HepG2 (cell line): Measurements from ENCODE around the gene MC1R. TPM values are rescaled to one million over a fixed set of nuclear protein-coding genes. Genes with fewer than 3 reads are reported as not detected.

ENCODE experiments used
- BRD4 ChIP-seq: sonication (generic); formaldehyde crosslinking; IDR thresholded peaks from 2 replicates; pipeline ENCODE4 v1.4.0; 2020; ENCODE audit warnings: missing genetic modification reagents
- CHCHD3 ChIP-seq: sonication (generic); formaldehyde crosslinking; IDR thresholded peaks from 2 replicates; pipeline ENCODE4 v1.8.0; 2022; ENCODE audit warnings: mild to moderate bottlenecking, missing genetic modification reagents, moderate library complexity
- CREM ChIP-seq, 2 experiments: sonication (generic) in 1 of 2; formaldehyde crosslinking in 1 of 2; IDR thresholded peaks; 2 replicates each; pipeline versions ENCODE4 v1.4.0 to v1.6.1; 2016 to 2020; ENCODE audit warnings: antibody characterized with exemption in 1 of 2, mild to moderate bottlenecking in 1 of 2, missing genetic modification reagents in 1 of 2
- HNF4A ChIP-seq: sonication (generic); formaldehyde crosslinking; IDR thresholded peaks from 2 replicates; pipeline ENCODE4 v1.4.0; 2020; ENCODE audit warnings: missing genetic modification reagents
- MIER3 ChIP-seq: IDR thresholded peaks from 2 replicates; pipeline ENCODE4 v1.6.1; 2016; ENCODE audit warnings: missing compliant biosample characterization, borderline replicate concordance
- MZF1 ChIP-seq: sonication (generic); formaldehyde crosslinking; IDR thresholded peaks from 2 replicates; pipeline ENCODE4 v1.8.1; 2023; ENCODE audit warnings: mild to moderate bottlenecking, missing genetic modification reagents, borderline replicate concordance
- NAIF1 ChIP-seq: sonication (generic); formaldehyde crosslinking; IDR thresholded peaks from 2 replicates; pipeline ENCODE4 v1.5.0; 2020; ENCODE audit warnings: mild to moderate bottlenecking, missing genetic modification reagents, borderline replicate concordance
- NR2F1 ChIP-seq, 2 experiments: fragments of 450-650 bp in 1 of 2; formaldehyde crosslinking in 1 of 2; IDR thresholded peaks; 2 replicates each; pipeline versions ENCODE4 v1.5.0 to v1.6.1; 2016 to 2020; ENCODE audit warnings: mild to moderate bottlenecking in 1 of 2, missing compliant biosample characterization in 1 of 2, missing genetic modification reagents in 1 of 2, moderate library complexity in 1 of 2
- PAX8 ChIP-seq: sonication (generic); formaldehyde crosslinking; IDR thresholded peaks from 2 replicates; pipeline ENCODE4 v1.8.0; 2022; ENCODE audit warnings: mild to moderate bottlenecking, missing genetic modification reagents, borderline replicate concordance
- TCF12 ChIP-seq, 2 experiments: fragments of 450-650 bp in 1 of 2; sonication (generic) in 1 of 2; formaldehyde crosslinking in 1 of 2; IDR thresholded peaks; 2 replicates each; pipeline versions ENCODE4 v1.6.1 to v1.8.0; 2017 to 2022; ENCODE audit warnings: antibody characterized with exemption in 1 of 2, mild to moderate bottlenecking in 1 of 2, missing genetic modification reagents in 1 of 2, moderate library complexity in 1 of 2
- TGIF2 ChIP-seq: IDR thresholded peaks from 2 replicates; pipeline ENCODE4 v1.6.1; 2016; ENCODE audit warnings: control low read depth, missing compliant biosample characterization
- YEATS2 ChIP-seq: sonication (generic); formaldehyde crosslinking; IDR thresholded peaks from 2 replicates; pipeline ENCODE4 v1.4.0; 2020; ENCODE audit warnings: missing genetic modification reagents, borderline replicate concordance
- ZFP41 ChIP-seq: sonication (generic); formaldehyde crosslinking; IDR thresholded peaks from 2 replicates; pipeline ENCODE4 v1.4.0; 2020; ENCODE audit warnings: mild to moderate bottlenecking, missing genetic modification reagents, borderline replicate concordance
- ZKSCAN8 ChIP-seq: IDR thresholded peaks from 2 replicates; pipeline ENCODE4 v1.6.1; 2016; ENCODE audit warnings: borderline replicate concordance, missing genetic modification reagents, missing compliant biosample characterization
- ZNF605 ChIP-seq: sonication (generic); formaldehyde crosslinking; IDR thresholded peaks from 2 replicates; pipeline ENCODE4 v1.8.0; 2022; ENCODE audit warnings: mild to moderate bottlenecking, missing genetic modification reagents
- ZNF614 ChIP-seq: IDR thresholded peaks from 2 replicates; pipeline ENCODE4 v1.6.1; 2018; ENCODE audit warnings: missing biosample characterization, missing genetic modification reagents, inconsistent platforms, borderline replicate concordance
- ZSCAN21 ChIP-seq: sonication (generic); formaldehyde crosslinking; IDR thresholded peaks from 2 replicates; pipeline ENCODE4 v1.8.0; 2022; ENCODE audit warnings: mild to moderate bottlenecking, missing genetic modification reagents, moderate library complexity, borderline replicate concordance
- polyA plus RNA-seq, 8 experiments: library from polyadenylated mRNA; depleted of rRNA in 3 of 8; stranded (reverse) in 7 of 8; unstranded in 1 of 8; fragments of >200 nt; fragmentation: Illumina TruSeq in 4 of 8; extraction: Trizol in 4 of 8; gene quantifications; 2 replicates each; pipeline versions ENCODE4 v1.2.1 to v1.2.3, GENCODE V29; 2011 to 2016; ENCODE audit warnings: low read depth in 4 of 8, missing spikeins in 1 of 8, mixed read lengths in 1 of 8; ENCODE audit not compliant: insufficient read depth in 1 of 8
- total RNA-seq, 5 experiments: library from RNA; depleted of rRNA; stranded (reverse); fragments of >200 nt; fragmentation: Illumina TruSeq; extraction: Trizol; gene quantifications; 2 replicates each; pipeline ENCODE4 v1.2.3, GENCODE V29; 2016; ENCODE audit warnings: low read depth in 1 of 5
- TF ChIP-seq, protein P1 (sequence below): sonication (generic); formaldehyde crosslinking; conservative IDR thresholded peaks from 2 replicates; pipeline ENCODE4 v1.4.0; 2020; ENCODE audit warnings: missing genetic modification reagents
- TF ChIP-seq, protein P2 (sequence below): IDR thresholded peaks from 2 replicates; pipeline ENCODE4 v1.6.1; 2016; ENCODE audit warnings: mild to moderate bottlenecking, missing biosample characterization, missing genetic modification reagents
- TF ChIP-seq, protein P3 (sequence below): fragments of 450-650 bp; IDR thresholded peaks from 2 replicates; pipeline ENCODE4 v1.6.1; 2016
- TF ChIP-seq, protein P4 (sequence below): sonication (generic); formaldehyde crosslinking; IDR thresholded peaks from 2 replicates; pipeline ENCODE4 v1.4.0; 2020; ENCODE audit warnings: missing genetic modification reagents, mild to moderate bottlenecking, borderline replicate concordance

MC1R gene
- total and polyA plus RNA-seq, 2 of the 13 experiments (the other 11 are each of a cell fraction or from before 2014, with no cell fraction given) = 9.1 to 14.8 TPM

DNA sequence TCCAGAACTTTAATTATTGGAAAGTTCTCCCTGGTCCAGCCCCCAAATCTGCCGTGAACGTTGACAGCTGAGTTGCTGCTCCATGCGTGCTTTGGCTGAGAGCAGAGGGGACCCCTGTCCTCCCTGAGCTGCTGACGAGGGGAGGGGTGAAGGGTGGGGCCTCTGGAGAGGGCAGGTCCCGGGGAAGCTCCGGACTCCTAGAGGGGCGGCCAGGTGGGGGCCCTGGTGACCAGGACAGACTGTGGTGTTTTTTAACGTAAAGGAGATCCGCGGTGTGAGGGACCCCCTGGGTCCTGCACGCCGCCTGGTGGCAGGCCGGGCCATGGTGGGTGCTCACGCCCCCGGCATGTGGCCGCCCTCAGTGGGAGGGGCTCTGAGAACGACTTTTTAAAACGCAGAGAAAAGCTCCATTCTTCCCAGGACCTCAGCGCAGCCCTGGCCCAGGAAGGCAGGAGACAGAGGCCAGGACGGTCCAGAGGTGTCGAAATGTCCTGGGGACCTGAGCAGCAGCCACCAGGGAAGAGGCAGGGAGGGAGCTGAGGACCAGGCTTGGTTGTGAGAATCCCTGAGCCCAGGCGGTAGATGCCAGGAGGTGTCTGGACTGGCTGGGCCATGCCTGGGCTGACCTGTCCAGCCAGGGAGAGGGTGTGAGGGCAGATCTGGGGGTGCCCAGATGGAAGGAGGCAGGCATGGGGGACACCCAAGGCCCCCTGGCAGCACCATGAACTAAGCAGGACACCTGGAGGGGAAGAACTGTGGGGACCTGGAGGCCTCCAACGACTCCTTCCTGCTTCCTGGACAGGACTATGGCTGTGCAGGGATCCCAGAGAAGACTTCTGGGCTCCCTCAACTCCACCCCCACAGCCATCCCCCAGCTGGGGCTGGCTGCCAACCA, at the start of gene MC1R (continued):
- peak; percentile 83; the same call in 1 of the 2 replicates for TF ChIP-seq ZNF605 (CRISPR knock-in tag)
- 0 out of 2 replicates have a peak, but pooled peaks have one; percentile 31 for TF ChIP-seq PAX8
- peak; percentile 82 for TF ChIP-seq ZKSCAN8 (CRISPR knock-in tag)
- TF ChIP-seq ZNF614 = peak; percentile 81
- peak; percentile 17; the same call in 1 of the 2 replicates for TF ChIP-seq MIER3 (CRISPR knock-in tag)
- TF ChIP-seq CREM (IDR thresholded peaks at IDR 0.05) = peak; percentile 50; the same call in 1 of the 2 replicates
- TF ChIP-seq CREM (CRISPR knock-in tag; IDR thresholded peaks at IDR 0.05) = no peak
- TF ChIP-seq TGIF2 (CRISPR knock-in tag) = peak; percentile 71; the same call in 1 of the 2 replicates
- peak; percentile 79; the same call in 1 of the 2 replicates for TF ChIP-seq YEATS2
- no peak; the same call in 1 of the 2 replicates for TF ChIP-seq HNF4A (CRISPR knock-in tag)
- no peak for TF ChIP-seq TCF12 (IDR thresholded peaks at IDR 0.05)
- TF ChIP-seq TCF12 (CRISPR knock-in tag; IDR thresholded peaks at IDR 0.05) = no peak
- no peak for TF ChIP-seq NAIF1
- TF ChIP-seq, protein P1, sequence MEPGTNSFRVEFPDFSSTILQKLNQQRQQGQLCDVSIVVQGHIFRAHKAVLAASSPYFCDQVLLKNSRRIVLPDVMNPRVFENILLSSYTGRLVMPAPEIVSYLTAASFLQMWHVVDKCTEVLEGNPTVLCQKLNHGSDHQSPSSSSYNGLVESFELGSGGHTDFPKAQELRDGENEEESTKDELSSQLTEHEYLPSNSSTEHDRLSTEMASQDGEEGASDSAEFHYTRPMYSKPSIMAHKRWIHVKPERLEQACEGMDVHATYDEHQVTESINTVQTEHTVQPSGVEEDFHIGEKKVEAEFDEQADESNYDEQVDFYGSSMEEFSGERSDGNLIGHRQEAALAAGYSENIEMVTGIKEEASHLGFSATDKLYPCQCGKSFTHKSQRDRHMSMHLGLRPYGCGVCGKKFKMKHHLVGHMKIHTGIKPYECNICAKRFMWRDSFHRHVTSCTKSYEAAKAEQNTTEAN (CRISPR knock-in tag) = peak; percentile 93
- no peak; the same call in 1 of the 2 replicates for TF ChIP-seq ZFP41
- TF ChIP-seq, protein P2, sequence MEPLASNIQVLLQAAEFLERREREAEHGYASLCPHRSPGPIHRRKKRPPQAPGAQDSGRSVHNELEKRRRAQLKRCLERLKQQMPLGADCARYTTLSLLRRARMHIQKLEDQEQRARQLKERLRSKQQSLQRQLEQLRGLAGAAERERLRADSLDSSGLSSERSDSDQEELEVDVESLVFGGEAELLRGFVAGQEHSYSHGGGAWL (CRISPR knock-in tag) = peak; percentile 88
- TF ChIP-seq, protein P3, sequence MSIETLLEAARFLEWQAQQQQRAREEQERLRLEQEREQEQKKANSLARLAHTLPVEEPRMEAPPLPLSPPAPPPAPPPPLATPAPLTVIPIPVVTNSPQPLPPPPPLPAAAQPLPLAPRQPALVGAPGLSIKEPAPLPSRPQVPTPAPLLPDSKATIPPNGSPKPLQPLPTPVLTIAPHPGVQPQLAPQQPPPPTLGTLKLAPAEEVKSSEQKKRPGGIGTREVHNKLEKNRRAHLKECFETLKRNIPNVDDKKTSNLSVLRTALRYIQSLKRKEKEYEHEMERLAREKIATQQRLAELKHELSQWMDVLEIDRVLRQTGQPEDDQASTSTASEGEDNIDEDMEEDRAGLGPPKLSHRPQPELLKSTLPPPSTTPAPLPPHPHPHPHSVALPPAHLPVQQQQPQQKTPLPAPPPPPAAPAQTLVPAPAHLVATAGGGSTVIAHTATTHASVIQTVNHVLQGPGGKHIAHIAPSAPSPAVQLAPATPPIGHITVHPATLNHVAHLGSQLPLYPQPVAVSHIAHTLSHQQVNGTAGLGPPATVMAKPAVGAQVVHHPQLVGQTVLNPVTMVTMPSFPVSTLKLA = peak; percentile 40; the same call in 1 of the 2 replicates
- TF ChIP-seq ZSCAN21 (CRISPR knock-in tag) = peak; percentile 72; the same call in 1 of the 2 replicates
- TF ChIP-seq NR2F1 (CRISPR knock-in tag; IDR thresholded peaks at IDR 0.05) = no peak
- TF ChIP-seq, protein P4, sequence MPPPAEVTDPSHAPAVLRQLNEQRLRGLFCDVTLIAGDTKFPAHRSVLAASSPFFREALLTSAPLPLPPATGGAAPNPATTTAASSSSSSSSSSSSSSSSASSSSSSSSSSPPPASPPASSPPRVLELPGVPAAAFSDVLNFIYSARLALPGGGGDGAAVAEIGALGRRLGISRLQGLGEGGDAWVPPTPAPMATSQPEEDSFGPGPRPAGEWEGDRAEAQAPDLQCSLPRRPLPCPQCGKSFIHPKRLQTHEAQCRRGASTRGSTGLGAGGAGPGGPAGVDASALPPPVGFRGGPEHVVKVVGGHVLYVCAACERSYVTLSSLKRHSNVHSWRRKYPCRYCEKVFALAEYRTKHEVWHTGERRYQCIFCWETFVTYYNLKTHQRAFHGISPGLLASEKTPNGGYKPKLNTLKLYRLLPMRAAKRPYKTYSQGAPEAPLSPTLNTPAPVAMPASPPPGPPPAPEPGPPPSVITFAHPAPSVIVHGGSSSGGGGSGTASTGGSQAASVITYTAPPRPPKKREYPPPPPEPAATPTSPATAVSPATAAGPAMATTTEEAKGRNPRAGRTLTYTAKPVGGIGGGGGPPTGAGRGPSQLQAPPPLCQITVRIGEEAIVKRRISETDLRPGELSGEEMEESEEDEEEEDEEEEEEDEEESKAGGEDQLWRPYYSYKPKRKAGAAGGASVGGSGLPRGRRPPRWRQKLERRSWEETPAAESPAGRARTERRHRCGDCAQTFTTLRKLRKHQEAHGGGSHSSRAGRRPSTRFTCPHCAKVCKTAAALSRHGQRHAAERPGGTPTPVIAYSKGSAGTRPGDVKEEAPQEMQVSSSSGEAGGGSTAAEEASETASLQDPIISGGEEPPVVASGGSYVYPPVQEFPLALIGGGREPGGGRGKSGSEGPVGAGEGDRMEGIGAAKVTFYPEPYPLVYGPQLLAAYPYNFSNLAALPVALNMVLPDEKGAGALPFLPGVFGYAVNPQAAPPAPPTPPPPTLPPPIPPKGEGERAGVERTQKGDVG = 0 out of 2 replicates have a peak, but pooled peaks have one; percentile 8
- 0 out of 2 replicates have a peak, but pooled peaks have one; percentile 3 for TF ChIP-seq CHCHD3 (CRISPR knock-in tag)
- peak; percentile 95; the same call in 1 of the 2 replicates for TF ChIP-seq MZF1 (CRISPR knock-in tag)
- peak; percentile 70; the same call in 1 of the 2 replicates for TF ChIP-seq BRD4
